DLD1 (cell line): ENCODE measurements around the gene PTPRK.

Experiments used
- in situ Hi-C: cut with HindIII; loops from 2 replicates; pipeline ENCODE4 v1.10.0; 2017; ENCODE audit warnings: low sequenced_read_pairs

The PTPRK gene

DNA sequence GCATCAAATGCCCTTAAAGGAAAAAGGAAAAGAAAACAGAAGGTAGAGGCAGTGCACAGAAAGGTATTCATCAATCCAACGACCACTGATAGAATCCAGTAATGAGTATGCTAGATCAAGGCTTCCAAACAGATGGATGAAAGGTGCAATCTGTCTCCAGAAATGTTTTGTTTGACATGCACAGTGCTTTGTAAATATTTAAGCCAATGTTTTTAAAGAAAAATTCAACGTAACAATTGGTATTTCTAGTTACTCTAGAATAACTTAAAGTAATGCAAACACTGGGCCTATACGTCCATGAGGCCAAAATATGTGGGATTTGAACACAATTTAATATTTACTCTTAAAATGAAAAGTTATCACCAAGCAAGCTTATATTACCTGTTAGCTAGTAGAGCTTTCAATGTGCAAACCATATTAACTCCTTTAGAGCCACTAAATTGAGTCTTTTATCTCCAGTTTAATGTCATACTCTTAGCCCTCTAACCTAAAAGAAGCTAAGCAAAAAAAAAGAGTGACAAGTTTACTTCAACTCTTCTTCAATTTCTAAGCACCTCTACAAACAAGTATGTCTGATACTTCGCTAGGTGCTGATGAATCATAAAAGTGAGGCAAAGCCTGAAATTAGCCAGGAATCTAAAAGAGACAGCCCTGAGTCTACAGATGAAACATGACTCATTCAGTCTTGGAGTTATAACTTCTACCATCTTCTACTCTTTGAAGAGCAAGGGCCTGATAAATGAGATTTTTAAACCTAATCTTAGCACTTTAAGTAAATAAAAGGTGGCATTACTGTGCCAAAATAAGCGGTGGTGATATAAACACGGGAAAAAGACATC lies 169.8 kb downstream of the PTPRK start:
- in situ Hi-C loops: no loop called here

DNA sequence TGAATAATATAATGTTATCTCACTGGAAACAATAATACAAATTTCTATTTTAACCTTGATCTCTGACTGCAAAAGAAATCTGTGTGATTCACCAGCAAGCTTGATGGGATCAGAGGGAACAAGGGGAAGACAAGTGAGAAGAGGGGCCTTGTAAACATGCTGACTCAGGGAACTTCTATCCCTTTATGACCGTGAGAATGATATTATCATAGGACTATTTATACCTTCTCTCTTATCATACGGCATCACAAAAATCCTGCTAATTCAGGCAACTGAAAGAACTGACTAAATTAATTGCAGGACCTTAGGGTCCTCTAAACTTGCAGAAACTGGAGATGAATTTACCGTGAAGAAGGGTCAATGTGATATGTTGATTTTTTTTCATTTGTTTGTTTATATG lies 173.3 kb downstream of the PTPRK start:
- in situ Hi-C loops: no loop called here

DNA sequence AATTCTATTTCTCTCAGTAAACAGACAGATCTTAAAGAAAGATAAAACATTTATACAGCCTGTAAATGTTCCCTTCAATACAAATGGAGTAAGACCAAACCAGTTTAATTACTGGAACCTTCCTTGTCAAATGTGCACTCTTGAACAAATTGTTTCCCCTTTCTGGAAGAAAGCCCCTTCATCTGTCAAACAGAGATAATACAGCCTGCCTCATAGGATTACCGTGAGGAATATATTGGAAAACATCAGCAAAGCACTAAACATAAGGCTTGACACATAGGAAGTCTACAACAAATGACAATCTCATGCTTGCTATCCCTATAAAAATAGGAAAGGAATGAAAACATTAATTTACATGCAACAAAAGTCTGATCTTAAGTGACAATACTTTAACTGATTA lies 173.8 kb downstream of the PTPRK start:
- in situ Hi-C loops: no loop called here

DNA sequence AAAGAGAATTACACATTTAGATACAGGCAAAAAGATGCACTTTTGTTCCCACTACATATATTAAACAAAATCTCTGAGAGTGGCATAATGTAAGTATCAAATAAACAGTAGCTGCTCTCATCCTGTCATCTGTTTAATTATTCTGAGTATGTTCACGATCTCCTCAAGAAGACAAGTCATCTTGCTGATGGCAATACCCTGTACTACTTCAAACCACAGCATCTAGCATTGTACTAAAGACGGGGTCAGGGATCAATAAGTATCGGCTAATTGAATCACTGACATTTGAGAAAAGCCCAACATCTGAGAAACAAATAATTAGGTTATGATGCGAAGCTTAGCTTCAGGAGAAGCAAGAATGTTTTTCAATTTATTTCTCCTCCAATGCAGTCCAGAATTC lies 175.1 kb downstream of the PTPRK start:
- in situ Hi-C loops: no loop called here

DNA sequence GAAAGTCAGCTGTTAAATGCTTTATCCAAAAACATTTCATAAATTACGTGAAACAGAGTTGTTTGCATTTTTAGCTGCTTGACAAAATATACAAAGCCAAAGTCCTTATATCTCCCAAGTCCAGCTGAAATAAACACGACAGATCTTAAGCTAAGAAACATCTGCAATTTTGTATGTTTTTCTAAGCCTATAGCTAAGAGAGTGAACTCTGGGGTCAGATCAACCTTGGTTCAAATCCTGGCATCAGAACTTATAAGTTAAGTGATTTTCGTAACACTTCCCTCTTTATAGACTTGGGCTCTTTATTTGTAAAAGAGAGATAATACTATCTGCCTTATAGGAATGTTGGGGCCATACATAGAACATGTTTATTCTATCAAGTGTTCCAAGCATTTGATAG lies 176.7 kb downstream of the PTPRK start:
- in situ Hi-C loops: no loop called here

DNA sequence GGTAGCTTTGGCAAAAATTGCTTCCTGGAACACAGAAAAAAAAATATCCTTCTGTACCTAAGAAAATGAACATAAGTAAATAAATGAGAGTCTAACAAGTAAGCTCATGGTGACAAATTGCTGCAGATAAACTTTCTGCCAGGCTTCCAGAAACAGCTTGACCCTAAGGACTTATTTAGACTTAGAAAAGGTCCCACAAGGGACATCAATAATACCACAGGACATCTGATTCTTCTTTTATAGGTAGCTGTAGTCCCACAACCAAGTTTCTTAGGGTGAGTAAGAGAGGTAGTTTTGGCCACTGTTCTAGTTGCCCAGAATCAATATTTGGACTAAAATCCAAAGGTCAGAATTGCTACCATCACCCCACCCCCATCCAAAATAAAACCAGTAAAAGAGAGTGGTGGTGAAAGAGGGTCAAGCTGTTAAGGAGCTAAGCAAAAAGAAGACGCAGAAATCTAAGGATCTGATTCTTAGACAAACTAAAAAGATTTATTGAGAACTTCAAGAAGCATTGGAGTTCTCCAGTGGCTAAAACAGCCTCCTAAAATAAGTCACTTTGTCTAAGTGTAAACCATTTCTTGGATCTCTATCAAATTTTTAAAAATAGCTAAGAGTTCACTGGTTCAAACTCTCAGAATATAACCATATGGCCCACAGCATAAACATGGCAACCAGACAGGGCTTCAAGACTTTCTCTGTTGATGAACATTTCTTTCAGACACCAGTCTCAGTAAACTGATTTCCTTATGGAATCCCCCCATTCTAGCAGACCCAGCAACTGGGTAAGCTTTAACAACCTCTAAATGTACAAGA lies 180.6 kb downstream of the PTPRK start:
- in situ Hi-C loops: no loop called here

DNA sequence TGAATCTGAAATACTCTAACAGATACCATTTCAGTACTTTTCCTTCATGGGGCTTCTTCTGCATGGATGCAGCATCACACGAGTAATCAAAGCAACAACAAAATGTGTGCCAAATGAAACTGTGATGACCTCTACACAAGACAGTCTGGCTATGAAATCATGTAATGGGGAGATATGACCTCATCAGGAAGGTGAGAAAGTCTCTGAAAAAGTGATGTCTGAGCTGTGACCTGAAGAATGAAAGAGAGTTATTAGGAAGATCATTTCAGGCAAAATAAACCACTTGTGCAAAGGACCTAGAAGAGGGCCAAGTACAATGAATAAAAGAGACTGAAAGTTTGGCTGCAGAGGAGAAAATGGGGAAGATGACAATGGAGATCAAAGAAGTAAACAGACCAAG lies 182.8 kb downstream of the PTPRK start:
- in situ Hi-C loops: no loop called here

DNA sequence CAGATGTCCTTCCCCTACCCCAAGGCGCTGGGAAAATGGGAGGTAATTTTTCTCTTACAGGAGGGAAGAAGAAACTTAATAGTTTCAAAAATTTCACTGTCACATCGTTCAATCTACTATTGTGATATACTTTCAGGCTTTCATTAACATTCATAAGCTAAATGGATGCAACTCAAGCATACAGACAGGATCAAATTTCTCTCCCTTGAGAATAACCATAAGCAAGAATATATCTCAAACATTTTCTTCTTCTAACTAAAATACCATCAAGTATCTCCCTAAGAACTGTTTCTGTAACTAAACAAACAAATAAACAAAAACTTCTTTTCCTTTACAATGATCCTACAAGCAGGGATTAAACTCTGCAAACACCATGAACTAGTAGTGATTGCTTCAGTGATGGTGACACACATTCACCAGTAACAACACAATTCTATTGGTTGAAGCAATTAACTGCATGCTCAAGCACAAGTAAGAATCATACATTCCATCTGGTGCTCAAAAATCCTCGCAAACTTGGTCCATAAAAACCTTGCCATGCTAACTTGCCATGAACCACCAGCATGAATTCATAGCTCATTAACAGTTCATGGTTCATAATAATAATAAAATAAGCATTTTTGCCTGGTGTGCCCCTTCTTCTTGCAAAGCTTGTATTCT lies 183.8 kb downstream of the PTPRK start:
- in situ Hi-C loops: no loop called here

DNA sequence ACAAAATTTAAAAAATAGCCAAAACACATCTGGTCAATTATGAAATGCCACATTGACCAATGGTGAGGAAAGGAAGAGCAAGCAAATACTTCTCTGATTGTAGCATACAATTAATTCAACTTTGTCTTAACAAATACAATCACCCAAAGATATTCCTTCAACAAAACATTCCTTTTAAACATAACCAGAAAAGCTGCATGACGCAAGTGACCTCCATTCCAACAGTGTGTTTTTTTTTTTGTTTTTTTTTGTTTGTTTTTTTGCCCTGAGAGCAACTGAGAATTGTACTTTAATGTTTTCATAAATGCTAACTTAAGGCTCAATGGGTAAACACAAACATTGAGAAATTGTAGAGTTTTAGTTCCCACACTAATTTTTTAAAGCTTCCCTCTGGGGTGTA lies 184.4 kb downstream of the PTPRK start:
- in situ Hi-C loops: no loop called here

DNA sequence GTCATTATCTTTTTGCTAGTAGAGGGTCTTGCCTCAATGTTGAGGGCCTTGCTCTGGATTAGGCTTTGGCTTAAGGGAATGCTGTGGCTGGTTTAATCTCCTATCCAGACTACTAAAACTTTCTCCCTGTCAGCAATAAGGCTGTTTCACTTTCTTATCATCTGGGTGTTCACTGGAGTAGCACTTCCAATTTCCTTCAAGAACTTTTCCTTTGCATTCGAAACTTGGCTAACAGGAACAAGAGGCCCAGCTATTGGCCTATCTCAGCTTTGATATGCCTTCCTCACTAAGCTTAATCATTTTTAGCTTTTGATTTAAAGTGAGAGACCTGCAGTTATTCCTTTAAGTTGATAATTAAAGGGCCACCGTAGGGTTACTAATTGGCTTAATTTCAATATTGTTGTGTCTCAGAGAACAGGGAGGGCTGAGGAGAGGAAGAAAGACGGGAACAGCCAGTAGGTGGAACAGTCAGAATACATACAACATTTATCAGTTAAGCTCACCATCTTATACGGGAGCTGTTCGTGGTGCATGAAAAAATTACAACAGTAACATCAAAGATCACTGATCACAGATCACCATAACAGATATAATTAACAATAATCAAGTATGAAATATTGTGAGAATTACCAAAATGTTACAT lies 186.7 kb downstream of the PTPRK start:
- in situ Hi-C loops: no loop called here

DNA sequence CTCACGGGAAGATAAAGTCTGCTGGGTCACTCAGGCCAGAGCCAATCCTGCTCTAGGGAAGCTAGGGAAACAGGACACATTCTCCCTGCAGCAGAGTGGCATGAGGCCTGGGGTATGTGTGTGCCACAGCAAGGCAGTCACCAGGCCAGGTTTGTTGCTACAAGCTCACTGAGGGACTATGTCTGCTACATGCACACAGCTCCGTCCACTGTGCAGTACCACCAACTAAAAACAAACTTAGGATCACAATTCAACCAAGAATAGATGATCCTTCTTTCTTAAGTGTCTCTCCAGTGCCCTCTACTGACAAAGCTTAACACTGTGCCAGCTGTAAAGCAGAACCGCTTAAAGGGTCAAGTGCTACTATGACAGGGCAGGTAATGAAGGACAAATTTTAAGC lies 192.5 kb downstream of the PTPRK start:
- in situ Hi-C loops: no loop called here

DNA sequence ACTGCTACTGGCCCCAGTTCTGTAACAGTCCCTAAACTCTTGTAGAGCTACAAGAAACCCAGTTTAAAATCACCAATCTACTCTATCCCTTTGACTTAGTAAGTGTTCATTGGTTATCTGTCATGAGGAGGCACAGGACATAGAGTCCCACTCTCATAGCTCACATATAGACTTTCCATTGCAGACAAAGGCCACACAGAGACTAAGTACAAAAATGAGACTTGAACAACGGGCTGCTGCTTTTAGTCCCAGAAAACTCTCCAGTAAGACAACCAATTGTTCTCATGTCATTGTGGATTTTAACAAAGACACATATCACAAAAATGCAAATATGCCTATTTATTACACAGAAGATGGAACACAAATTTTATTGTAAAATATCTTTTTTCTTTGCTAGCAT lies 197.4 kb downstream of the PTPRK start:
- in situ Hi-C loops: no loop called here

DNA sequence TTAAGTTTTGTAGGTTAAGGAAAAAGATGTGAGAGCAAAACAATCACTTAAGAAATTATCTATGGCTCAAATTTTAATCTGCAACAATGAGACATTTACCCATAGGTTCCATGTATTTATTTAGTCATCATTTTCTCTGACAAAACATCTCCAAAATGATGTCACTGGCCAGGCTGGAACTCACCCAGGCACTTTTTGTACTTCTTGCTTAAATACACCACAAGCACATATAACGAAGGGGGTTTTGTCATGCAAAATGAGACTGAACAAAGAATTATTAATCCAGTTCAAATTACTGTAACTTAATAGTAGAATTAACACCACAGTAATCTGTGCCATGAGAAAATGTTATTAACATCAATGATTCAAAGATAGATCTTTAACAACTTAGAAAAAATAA lies 200.5 kb downstream of the PTPRK start:
- in situ Hi-C loops: no loop called here

DNA sequence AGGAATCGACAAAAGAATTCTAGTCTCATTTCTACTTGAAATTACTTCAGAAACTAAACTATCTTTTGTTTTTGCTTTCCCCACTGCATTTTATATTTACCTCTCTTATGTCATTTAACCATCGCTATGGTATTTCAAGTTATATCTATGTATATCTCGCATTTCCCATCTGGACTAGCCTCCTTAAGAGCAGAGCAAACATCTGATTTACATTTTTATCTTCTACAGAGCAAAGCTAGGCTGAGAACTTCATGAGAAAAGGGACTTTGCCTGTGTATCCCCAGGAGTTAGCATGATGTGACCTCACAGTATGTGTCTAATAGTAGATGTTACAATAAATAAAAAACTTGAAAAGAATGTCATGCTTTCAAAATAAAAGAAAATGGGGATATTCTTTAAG lies 201.2 kb downstream of the PTPRK start:
- in situ Hi-C loops: no loop called here

DNA sequence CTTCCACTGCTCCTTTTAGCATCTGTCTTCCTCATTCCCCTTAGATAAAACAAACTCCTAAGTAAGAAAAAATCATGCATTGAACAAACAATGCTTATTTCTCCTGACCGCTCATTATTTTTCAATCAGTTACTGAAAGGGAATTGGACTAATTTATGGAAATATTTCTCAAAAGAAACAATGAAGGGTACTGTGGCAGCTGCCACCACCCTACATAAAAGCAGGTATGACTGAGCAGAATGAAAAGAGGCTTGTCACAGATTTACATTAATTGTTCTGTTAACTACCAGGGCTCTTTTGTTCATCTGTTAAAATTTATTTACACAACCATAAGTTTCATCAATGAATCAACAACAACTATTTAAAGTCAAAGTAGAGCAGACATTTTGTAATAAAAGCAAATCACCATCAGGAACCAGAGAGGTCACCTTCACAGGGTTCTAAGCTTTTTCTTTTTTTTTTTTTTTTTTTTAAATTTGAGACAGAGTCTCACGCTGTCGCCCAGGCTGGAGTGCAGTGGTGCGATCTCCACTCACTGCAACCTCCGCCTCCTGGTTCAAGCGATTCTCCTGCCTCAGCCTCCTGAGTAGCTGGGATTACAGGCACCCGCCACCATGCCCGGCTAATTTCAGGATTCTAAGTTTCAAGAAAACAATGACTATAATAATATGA lies 204.0 kb downstream of the PTPRK start:
- in situ Hi-C loops: no loop called here

DNA sequence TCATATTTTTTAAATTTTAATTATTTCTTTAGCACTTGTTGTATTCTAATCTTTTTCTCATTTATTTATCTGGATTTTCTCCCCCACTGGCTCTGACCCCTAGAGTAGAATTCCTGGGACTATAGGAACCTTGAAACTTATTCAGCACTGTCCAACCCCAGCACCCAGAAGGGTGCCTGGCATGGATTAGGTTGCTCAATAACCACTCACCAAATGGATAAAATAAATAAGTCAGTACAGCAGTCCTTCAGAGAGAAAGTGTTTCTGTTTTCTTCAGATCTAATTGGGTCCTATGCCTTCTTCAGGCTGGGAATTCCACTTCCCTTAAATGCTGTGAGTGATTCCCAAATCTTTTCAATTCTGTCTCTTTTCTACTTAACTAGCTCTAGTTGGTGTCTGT lies 206.2 kb downstream of the PTPRK start:
- in situ Hi-C loops: no loop called here

DNA sequence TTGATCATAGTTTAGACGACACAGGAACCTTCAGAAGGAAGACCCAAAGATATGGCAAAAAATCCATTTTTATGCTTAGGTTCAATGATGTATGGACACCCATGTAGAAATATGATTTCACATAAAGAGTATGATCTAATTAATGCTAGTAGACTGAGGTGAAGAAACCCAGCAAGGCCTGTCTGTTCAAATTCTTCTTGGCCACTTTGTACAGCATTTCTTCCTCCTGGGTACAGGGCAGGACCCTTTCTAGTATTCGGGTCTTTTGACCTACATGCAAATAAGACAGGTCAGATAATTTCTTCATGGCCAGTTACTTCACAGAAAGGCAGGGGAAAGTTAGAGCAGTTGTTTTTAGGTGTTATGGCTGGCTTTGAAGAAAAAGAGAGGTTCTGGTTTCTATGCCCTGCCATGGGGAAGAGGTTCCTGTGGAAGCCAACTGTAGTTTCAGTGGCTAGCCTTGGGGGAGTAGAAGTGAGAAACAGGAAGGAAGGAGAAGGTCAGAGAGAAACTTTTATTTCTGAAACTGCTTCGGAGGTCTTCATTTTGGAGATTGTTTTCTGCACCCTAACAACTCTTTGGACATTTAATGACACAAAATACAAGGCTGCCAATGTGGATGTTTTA lies 208.3 kb downstream of the PTPRK start:
- in situ Hi-C loops: no loop called here

DNA sequence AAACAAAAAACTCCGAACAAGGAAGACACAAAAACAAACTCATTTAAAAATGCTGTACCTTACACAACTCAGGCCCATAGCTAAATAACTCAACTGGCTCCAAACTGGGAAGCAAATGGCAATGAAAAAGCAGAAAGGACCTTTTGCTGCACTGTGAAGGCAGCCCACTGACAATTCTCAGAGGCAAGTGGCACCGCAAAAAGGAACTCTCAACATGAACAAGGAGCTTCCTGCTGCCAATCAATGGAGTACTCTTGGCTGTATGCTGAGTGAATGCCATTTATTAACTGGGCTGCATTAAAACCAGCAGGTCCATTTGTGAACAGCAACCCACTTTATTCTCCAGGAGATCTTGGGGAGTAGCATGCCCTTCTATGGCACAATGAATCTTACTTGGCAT lies 209.9 kb downstream of the PTPRK start:
- in situ Hi-C loops: no loop called here

DNA sequence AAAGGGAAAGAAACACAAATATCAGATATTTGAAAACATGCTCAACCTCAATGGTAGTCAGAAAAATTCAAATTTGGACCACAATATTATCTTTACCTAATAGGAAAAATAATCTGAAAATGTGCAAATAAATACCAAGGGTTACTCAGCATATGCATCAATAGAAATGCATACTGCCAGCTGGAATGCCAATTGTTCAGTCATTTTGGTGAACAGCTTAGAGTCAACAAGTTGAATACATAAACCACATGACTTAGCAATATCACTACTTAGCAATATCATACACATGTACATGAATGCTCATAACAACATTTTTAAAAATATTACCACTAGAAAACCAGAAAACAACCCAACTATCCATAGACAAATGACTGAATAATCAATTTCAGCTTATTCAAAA lies 212.7 kb downstream of the PTPRK start:
- in situ Hi-C loops: no loop called here

DNA sequence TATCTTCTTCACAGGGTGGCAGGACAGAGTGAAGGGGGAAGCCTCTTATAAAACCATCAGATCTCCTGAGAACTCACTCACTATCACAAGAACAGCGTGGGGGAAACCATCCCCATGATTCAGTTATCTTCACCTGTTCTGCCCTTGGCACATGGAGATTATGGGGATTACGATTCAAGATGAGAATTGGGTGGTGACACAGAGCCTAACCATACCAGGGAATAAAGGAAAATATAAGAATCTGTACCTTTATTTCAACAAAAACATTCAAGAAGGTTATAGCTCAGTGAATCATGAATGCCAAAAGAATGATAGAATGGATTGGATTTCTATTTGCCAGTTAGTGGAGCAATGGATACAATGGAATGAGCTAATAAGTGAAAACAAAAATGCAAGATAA lies 214.4 kb downstream of the PTPRK start:
- in situ Hi-C loops: no loop called here
